ENCODE results near the gene KIF5A. TPM values are rescaled to one million over a fixed set of nuclear protein-coding genes. Genes with fewer than 3 reads are reported as not detected.
"Not testable (repeated sequence)": the region's sequence is repeated elsewhere in the genome, so short reads cannot be mapped to it uniquely, and the experiment has no call there.

KIF5A gene
- 1 to 10 TPM in 2 of 3 donors, under 1 TPM in 1; 0.61 to 9.1 (median 1.2) TPM for total RNA-seq
- long read RNA-seq, donor 1, full-length matches to known transcripts, result 1 of 7 reads
- long read RNA-seq, donor 1, partial matches to known transcripts, result 4 of 7 reads
- long read RNA-seq, donor 1, other reads (novel, unspliced or antisense), result 2 of 7 reads
- long read RNA-seq, donor 2, partial matches to known transcripts, result 0 of 1 reads
- long read RNA-seq, donor 2, other reads (novel, unspliced or antisense), result 1 of 1 reads

DNA sequence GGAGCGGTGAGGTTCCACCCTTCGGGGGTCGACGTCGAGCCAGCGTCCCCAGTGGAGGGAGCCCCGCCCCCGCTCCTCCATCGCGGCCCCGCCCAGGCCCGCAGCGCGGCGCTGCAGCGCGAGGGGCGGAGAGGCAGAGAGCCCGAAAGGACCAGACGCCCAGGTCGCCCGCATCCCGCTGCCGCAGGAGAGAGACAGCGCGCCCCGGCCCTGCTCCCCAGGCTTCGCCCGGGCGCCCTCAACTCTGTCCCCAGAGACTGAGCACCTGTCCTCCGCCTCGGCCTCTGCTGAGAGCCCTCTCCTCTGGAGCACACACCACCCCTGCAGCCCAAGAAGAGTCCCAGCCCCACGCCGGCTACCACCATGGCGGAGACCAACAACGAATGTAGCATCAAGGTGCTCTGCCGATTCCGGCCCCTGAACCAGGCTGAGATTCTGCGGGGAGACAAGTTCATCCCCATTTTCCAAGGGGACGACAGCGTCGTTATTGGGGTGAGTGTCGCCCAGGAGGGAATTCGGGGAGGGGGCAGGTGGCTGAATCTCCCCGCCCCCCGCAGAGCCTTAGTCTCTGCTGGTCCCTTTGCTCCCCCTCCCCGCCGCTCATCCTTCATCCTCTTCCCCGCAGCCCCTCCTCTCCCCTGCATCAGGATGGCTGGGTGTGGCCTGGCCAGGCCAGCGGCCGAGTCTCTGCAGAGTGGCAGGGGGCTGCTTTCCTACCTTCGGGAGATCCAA lies at the start of gene KIF5A:
TSS of gene KIF5A (plus strand) at position 136 of the 732 bp plus-strand sequence. CDS start at position 364, 228 bp downstream.
- DNase-seq (peak in 2 of 3 donors; percentile 56 to 59), ATAC-seq (peak; percentile 18)

DNA sequence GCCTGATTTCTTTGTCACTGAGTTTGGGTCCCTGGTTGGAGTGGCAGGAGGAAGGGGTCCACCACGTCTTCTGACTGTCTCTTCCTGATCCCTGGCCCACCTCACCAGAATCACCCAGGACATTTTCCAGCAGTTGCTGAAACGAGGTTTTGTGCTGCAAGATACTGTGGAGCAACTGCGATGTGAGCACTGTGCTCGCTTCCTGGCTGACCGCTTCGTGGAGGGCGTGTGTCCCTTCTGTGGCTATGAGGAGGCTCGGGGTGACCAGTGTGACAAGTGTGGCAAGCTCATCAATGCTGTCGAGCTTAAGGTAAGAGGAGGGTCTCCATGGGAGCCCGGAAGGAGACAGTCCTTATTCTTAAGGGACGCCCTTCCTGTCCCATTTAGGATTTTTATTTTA lies 49.6 kb upstream of the KIF5A start:
- Histone ChIP-seq H3K4me1 (ENCODE audit: low read depth) (no peaks in the 10 kb centered on the region), H3K36me3 (ENCODE audit: low read depth) (no peaks in the 10 kb centered on the region), H3K4me3 (no peak overlapping the region), H3K9me3 (no peaks in the 10 kb centered on the region)
- intact Hi-C loops (cut with DNase I, micrococcal nuclease), result no loop called here
- ATAC-seq, result no peak
- no peak for DNase-seq
- TF ChIP-seq, protein P1, sequence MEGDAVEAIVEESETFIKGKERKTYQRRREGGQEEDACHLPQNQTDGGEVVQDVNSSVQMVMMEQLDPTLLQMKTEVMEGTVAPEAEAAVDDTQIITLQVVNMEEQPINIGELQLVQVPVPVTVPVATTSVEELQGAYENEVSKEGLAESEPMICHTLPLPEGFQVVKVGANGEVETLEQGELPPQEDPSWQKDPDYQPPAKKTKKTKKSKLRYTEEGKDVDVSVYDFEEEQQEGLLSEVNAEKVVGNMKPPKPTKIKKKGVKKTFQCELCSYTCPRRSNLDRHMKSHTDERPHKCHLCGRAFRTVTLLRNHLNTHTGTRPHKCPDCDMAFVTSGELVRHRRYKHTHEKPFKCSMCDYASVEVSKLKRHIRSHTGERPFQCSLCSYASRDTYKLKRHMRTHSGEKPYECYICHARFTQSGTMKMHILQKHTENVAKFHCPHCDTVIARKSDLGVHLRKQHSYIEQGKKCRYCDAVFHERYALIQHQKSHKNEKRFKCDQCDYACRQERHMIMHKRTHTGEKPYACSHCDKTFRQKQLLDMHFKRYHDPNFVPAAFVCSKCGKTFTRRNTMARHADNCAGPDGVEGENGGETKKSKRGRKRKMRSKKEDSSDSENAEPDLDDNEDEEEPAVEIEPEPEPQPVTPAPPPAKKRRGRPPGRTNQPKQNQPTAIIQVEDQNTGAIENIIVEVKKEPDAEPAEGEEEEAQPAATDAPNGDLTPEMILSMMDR (IDR thresholded peaks at IDR 0.05), result no peak

More for the DNA sequence above, at the start of gene KIF5A:
- H3K9me3 ChIP-seq, result no peaks in the 10 kb centered on the region
- H3K4me1 ChIP-seq (ENCODE audit: low read depth), result peaks cover 11% of the 10 kb centered on the region
- H3K36me3 ChIP-seq (ENCODE audit: low read depth), result peaks cover 3% of the 10 kb centered on the region
- TF ChIP-seq, protein P1 (IDR thresholded peaks at IDR 0.05), result no peak
- no peak within 1 kb of the TSS for H3K4me3 ChIP-seq
- intact Hi-C loops (cut with DNase I, micrococcal nuclease), result no loop called here

DNA sequence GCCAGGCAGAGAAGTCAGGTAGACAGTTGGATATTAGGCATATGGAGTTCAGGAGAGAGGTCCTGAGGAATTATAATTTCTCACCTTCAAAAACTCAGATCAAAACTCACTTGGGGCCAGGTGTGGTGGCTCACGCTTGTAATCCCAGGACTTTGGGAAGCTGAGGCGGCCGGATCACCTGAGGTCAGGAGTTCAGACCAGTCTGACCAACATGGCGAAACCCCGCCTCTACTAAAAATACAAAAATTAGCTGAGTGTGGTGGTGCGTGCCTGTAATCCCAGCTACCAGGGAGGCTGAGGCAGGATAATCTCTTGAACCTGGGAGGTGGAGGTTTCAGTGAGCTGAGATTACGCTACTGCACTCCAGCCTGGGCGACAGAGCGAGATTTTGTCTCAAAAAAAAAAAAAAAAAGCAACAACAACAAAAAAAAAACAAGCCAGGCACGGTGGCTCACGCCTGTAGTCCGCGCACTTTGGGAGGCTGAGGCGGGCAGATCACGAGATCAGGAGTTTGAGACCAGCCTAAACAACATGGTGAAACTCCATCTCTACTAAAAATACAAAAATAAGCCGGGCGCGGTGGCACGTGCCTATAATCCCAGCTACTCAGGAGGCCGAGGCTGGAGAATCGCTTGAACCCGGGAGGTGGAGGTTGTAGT lies 47.4 kb upstream of the KIF5A start:
- ATAC-seq; H3K4me1 ChIP-seq (ENCODE audit: low read depth); H3K9me3 ChIP-seq; H3K36me3 ChIP-seq (ENCODE audit: low read depth); H3K4me3 ChIP-seq; intact Hi-C loops (cut with DNase I, micrococcal nuclease); DNase-seq: not testable (repeated sequence)

DNA sequence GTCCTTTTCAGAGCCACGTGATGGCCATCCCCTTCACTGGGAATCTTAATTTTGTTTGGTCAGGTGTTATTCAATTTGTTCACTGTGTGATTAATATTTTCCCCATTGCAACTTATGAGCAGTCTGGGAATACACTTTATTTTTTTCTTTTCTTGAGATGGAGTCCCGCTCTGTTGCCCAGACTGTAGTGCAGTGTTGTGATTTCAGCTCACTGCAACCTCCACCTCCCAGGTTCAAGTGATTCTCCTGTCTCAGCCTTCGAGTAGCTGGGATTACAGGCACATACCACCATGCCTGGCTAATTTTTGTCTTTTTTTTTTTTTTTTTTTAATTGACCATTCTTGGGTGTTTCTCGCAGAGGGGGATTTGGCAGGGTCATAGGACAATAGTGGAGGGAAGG lies 43.3 kb upstream of the KIF5A start:
- H3K36me3 ChIP-seq (ENCODE audit: low read depth); H3K4me3 ChIP-seq; H3K4me1 ChIP-seq (ENCODE audit: low read depth); intact Hi-C loops (cut with DNase I, micrococcal nuclease); H3K9me3 ChIP-seq; ATAC-seq; DNase-seq: not testable (repeated sequence)

DNA sequence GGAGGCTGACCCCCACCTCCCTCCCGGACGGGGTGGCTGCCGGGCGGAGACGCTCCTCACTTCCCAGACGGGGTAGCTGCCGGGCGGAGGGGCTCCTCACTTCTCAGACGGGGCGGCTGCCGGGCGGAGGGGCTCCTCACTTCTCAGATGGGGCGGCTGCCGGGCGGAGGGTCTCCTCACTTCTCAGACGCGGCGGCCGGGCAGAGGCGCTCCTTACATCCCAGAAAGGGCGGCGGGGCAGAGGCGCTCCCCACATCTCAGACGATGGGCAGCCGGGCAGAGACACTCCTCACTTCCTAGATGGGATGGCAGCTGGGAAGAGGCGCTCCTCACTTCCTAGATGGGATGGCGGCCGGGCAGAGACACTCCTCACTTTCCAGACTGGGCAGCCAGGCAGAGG lies 42.0 kb upstream of the KIF5A start:
- H3K4me1 ChIP-seq (ENCODE audit: low read depth); H3K4me3 ChIP-seq; H3K9me3 ChIP-seq; intact Hi-C loops (cut with DNase I, micrococcal nuclease); DNase-seq; ATAC-seq; H3K36me3 ChIP-seq (ENCODE audit: low read depth): not testable (repeated sequence)

DNA sequence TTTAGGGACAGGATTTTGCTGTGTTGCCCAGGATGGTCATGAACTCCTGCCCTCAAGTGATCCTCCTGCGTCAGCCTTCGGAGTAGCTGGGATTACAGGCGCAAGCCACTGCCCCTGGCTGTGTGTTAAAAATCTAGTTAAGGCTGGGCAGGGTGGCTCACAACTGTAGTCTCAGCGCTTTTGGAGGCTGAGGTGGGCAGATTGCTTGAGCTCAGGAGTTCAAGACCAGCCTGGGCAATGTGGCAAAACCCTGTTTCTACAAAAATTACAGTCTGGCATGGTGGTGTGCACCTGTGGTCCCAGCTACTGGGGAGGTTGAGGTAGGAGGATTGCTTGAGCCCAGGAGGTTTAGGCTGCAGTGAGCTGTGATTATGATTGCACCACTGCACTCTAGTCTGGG lies 38.7 kb upstream of the KIF5A start:
- DNase-seq (no peak), ATAC-seq (no peak)
- Histone ChIP-seq H3K36me3 (ENCODE audit: low read depth) (peaks cover 8% of the 10 kb centered on the region), H3K9me3 (no peaks in the 10 kb centered on the region), H3K4me1 (ENCODE audit: low read depth) (no peaks in the 10 kb centered on the region), H3K4me3 (no peak overlapping the region)
- TF ChIP-seq, protein P1 (IDR thresholded peaks at IDR 0.05), result no peak
- intact Hi-C loops (cut with DNase I, micrococcal nuclease), result no loop called here

All from mucosa of descending colon (tissue), 3 donors.